ENCODE data around the gene N4BP2L2. TPM values are rescaled to one million over a fixed set of nuclear protein-coding genes. Genes with fewer than 3 reads are reported as not detected.

The N4BP2L2 gene
- total and polyA plus RNA-seq, 2 of the 8 experiments (the other 6 are each of a cell fraction or from before 2014, with no cell fraction given) = 14.6 to 67.6 TPM

- no peak for TF ChIP-seq CHD7 (IDR thresholded peaks at IDR 0.05; ENCODE audit: insufficient replicate concordance, low read length)
- TF ChIP-seq, protein P1, sequence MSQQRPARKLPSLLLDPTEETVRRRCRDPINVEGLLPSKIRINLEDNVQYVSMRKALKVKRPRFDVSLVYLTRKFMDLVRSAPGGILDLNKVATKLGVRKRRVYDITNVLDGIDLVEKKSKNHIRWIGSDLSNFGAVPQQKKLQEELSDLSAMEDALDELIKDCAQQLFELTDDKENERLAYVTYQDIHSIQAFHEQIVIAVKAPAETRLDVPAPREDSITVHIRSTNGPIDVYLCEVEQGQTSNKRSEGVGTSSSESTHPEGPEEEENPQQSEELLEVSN (IDR thresholded peaks at IDR 0.05) = no peak
- TF ChIP-seq ASH2L (IDR thresholded peaks at IDR 0.05; ENCODE audit: low read length) = no peak
- TF ChIP-seq NRF1 (IDR thresholded peaks at IDR 0.05; ENCODE audit: low read depth, low read length) = no peak
- TF ChIP-seq CBX5 (IDR thresholded peaks at IDR 0.05; ENCODE audit: low read depth, low read length) = no peak
- no peak for TF ChIP-seq SIRT6 (IDR thresholded peaks at IDR 0.05; ENCODE audit: low read length)
- TF ChIP-seq RXRA (IDR thresholded peaks at IDR 0.05; ENCODE audit: insufficient read depth, low read depth, low read length) = no peak
- no peak for TF ChIP-seq EGR1 (IDR thresholded peaks at IDR 0.05; ENCODE audit: borderline replicate concordance, low read depth, low read length)
- TF ChIP-seq, protein P2, sequence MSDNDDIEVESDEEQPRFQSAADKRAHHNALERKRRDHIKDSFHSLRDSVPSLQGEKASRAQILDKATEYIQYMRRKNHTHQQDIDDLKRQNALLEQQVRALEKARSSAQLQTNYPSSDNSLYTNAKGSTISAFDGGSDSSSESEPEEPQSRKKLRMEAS (IDR thresholded peaks at IDR 0.05) = peak; percentile 52; the same call in 1 of the 2 replicates
Observed at GRCh38 chr13:32427852-32428580, 110.6 kb downstream of the N4BP2L2 start, which contains the start of gene N4BP2L1 (continued).
